ENCODE results near the gene ZRSR2.

GRCh38 chrX:15816886-15817285 is 26.6 kb downstream of the ZRSR2 start:
- TF ChIP-seq, protein P1, sequence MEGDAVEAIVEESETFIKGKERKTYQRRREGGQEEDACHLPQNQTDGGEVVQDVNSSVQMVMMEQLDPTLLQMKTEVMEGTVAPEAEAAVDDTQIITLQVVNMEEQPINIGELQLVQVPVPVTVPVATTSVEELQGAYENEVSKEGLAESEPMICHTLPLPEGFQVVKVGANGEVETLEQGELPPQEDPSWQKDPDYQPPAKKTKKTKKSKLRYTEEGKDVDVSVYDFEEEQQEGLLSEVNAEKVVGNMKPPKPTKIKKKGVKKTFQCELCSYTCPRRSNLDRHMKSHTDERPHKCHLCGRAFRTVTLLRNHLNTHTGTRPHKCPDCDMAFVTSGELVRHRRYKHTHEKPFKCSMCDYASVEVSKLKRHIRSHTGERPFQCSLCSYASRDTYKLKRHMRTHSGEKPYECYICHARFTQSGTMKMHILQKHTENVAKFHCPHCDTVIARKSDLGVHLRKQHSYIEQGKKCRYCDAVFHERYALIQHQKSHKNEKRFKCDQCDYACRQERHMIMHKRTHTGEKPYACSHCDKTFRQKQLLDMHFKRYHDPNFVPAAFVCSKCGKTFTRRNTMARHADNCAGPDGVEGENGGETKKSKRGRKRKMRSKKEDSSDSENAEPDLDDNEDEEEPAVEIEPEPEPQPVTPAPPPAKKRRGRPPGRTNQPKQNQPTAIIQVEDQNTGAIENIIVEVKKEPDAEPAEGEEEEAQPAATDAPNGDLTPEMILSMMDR (IDR thresholded peaks at IDR 0.05), result no peak
- TF ChIP-seq POLR2AphosphoS5 (IDR thresholded peaks at IDR 0.05; ENCODE audit: low read depth, low read length) (no peak), REST (IDR thresholded peaks at IDR 0.05; ENCODE audit: insufficient read depth in 1 of 2, low read depth in 2 of 2, low read length in 1 of 2) (no peak), SIN3A (IDR thresholded peaks at IDR 0.05; ENCODE audit: borderline replicate concordance, insufficient read depth, low read depth, low read length) (no peak), TCF7L2 (IDR thresholded peaks at IDR 0.05; ENCODE audit: low read depth, low read length) (no peak)
